HepG2 (cell line): ENCODE results near the gene ST3GAL4. TPM values are rescaled to one million over a fixed set of nuclear protein-coding genes. Genes with fewer than 3 reads are reported as not detected.
A peak's percentile ranks its signal among the peaks of the same experiment; 100 is the strongest.

Experiments
- AGO2 ChIP-seq: fragments of 200-400 bp; formaldehyde crosslinking; optimal IDR thresholded peaks from 2 replicates; pipeline ENCODE3; 2017; ENCODE audit warnings: mild to moderate bottlenecking, low read depth, low read length, moderate library complexity
- BRD4 ChIP-seq: sonication (generic); formaldehyde crosslinking; IDR thresholded peaks from 2 replicates; pipeline ENCODE4 v1.4.0; 2020; ENCODE audit warnings: missing genetic modification reagents
- CENPBD1 ChIP-seq: sonication (generic); formaldehyde crosslinking; IDR thresholded peaks from 2 replicates; pipeline ENCODE4 v1.8.0; 2022; ENCODE audit warnings: missing genetic modification reagents, low read depth, mild to moderate bottlenecking, borderline replicate concordance
- HBP1 ChIP-seq: IDR thresholded peaks from 2 replicates; pipeline ENCODE4 v1.6.1; 2016; ENCODE audit warnings: low read depth, control low read depth
- HDAC1 ChIP-seq: sonication (generic); formaldehyde crosslinking; IDR thresholded peaks from 2 replicates; pipeline ENCODE4 v1.5.1; 2020; ENCODE audit warnings: mild to moderate bottlenecking, missing genetic modification reagents
- KDM2A ChIP-seq: sonication (generic); formaldehyde crosslinking; IDR thresholded peaks from 2 replicates; pipeline ENCODE4 v1.4.0; 2020; ENCODE audit warnings: low read depth, missing genetic modification reagents, borderline replicate concordance
- MAX ChIP-seq: IDR thresholded peaks from 2 replicates; pipeline ENCODE4 v1.6.1; 2012; ENCODE audit warnings: inconsistent platforms
- ONECUT2 ChIP-seq: sonication (generic); formaldehyde crosslinking; IDR thresholded peaks from 2 replicates; pipeline ENCODE4 v1.4.0; 2020; ENCODE audit warnings: missing genetic modification reagents
- POLR2G ChIP-seq: fragments of 200-400 bp; formaldehyde crosslinking; IDR thresholded peaks from 2 replicates; pipeline ENCODE4 v1.6.1; 2018; ENCODE audit warnings: mild to moderate bottlenecking, low read depth, low read length, moderate library complexity
- SAP130 ChIP-seq: IDR thresholded peaks from 2 replicates; pipeline ENCODE4 v1.6.1; 2016; ENCODE audit warnings: low read depth
- SKI ChIP-seq: fragments of 450-650 bp; IDR thresholded peaks from one replicate; pipeline ENCODE4 v1.6.1; 2018; ENCODE audit warnings: mild to moderate bottlenecking; ENCODE audit not compliant: partially characterized antibody
- SMAD9 ChIP-seq: sonication (generic); formaldehyde crosslinking; IDR thresholded peaks from 2 replicates; pipeline ENCODE4 v1.5.1; 2020; ENCODE audit warnings: mild to moderate bottlenecking, missing genetic modification reagents
- TAF1 ChIP-seq: sonication (generic); formaldehyde crosslinking; IDR thresholded peaks from 2 replicates; pipeline ENCODE4 v1.4.0; 2020; ENCODE audit warnings: missing genetic modification reagents
- TIGD3 ChIP-seq: sonication (generic); formaldehyde crosslinking; IDR thresholded peaks from 2 replicates; pipeline ENCODE4 v1.5.1; 2020; ENCODE audit warnings: mild to moderate bottlenecking, missing genetic modification reagents, borderline replicate concordance
- ZBTB3 ChIP-seq: sonication (generic); formaldehyde crosslinking; IDR thresholded peaks from 2 replicates; pipeline ENCODE4 v1.4.0; 2020; ENCODE audit warnings: low read depth, mild to moderate bottlenecking, moderate library complexity, missing genetic modification reagents, borderline replicate concordance
- ZNF124 ChIP-seq: sonication (generic); formaldehyde crosslinking; IDR thresholded peaks from 2 replicates; pipeline ENCODE4 v1.4.0; 2020; ENCODE audit warnings: missing genetic modification reagents
- ZNF180 ChIP-seq: sonication (generic); formaldehyde crosslinking; IDR thresholded peaks from 2 replicates; pipeline ENCODE4 v1.4.0; 2020; ENCODE audit warnings: low read depth, missing genetic modification reagents, borderline replicate concordance
- ZNF263 ChIP-seq: sonication (generic); formaldehyde crosslinking; IDR thresholded peaks from 2 replicates; pipeline ENCODE4 v1.4.0; 2020; ENCODE audit warnings: missing genetic modification reagents
- ZNF747 ChIP-seq: sonication (generic); formaldehyde crosslinking; IDR thresholded peaks from 2 replicates; pipeline ENCODE4 v1.8.1; 2023; ENCODE audit warnings: missing genetic modification reagents, mild to moderate bottlenecking, borderline replicate concordance
- ZNF841 ChIP-seq: sonication (generic); formaldehyde crosslinking; IDR thresholded peaks from 2 replicates; pipeline ENCODE4 v1.8.1; 2023; ENCODE audit warnings: missing genetic modification reagents, borderline replicate concordance
- polyA plus RNA-seq, 8 experiments: library from polyadenylated mRNA; depleted of rRNA in 3 of 8; stranded (reverse) in 7 of 8; unstranded in 1 of 8; fragments of >200 nt; fragmentation: Illumina TruSeq in 4 of 8; extraction: Trizol in 4 of 8; gene quantifications; 2 replicates each; pipeline versions ENCODE4 v1.2.1 to v1.2.3, GENCODE V29; 2011 to 2016; ENCODE audit warnings: low read depth in 4 of 8, missing spikeins in 1 of 8, mixed read lengths in 1 of 8; ENCODE audit not compliant: insufficient read depth in 1 of 8
- total RNA-seq, 5 experiments: library from RNA; depleted of rRNA; stranded (reverse); fragments of >200 nt; fragmentation: Illumina TruSeq; extraction: Trizol; gene quantifications; 2 replicates each; pipeline ENCODE4 v1.2.3, GENCODE V29; 2016; ENCODE audit warnings: low read depth in 1 of 5
- TF ChIP-seq, protein P1 (sequence below): sonication (generic); formaldehyde crosslinking; IDR thresholded peaks from 2 replicates; pipeline ENCODE4 v1.4.0; 2020; ENCODE audit warnings: mild to moderate bottlenecking, low read depth, missing genetic modification reagents
- TF ChIP-seq, protein P2 (sequence below): sonication (generic); formaldehyde crosslinking; IDR thresholded peaks from 2 replicates; pipeline ENCODE4 v1.4.0; 2020; ENCODE audit warnings: mild to moderate bottlenecking, missing genetic modification reagents, borderline replicate concordance
- TF ChIP-seq, protein P3 (sequence below): sonication (generic); formaldehyde crosslinking; IDR thresholded peaks from 2 replicates; pipeline ENCODE4 v1.5.1; 2020; ENCODE audit warnings: mild to moderate bottlenecking, moderate library complexity, missing genetic modification reagents

Gene ST3GAL4
- total and polyA plus RNA-seq, 2 of the 13 experiments (the other 11 are each of a cell fraction or from before 2014, with no cell fraction given) = 9.1 to 13.3 TPM

GRCh38 chr11:126355324-126355925, at the start of gene ST3GAL4 (continued):
- TF ChIP-seq ZNF124 (CRISPR knock-in tag) (0 out of 2 replicates have a peak, but pooled peaks have one; percentile 37), CENPBD1 (CRISPR knock-in tag) (no peak), ONECUT2 (CRISPR knock-in tag) (no peak), TAF1 (peak; percentile 70; the same call in 1 of the 2 replicates), MAX (peak; percentile 6; the same call in 1 of the 2 replicates), TIGD3 (no peak), SMAD9 (no peak), HDAC1 (no peak; the same call in 1 of the 2 replicates), ZNF841 (CRISPR knock-in tag) (no peak), SAP130 (CRISPR knock-in tag) (peak; percentile 71), ZBTB3 (CRISPR knock-in tag) (no peak), KDM2A (CRISPR knock-in tag) (peak; percentile 4; the same call in 1 of the 2 replicates), POLR2G (peak; percentile 64), AGO2 (no peak), SKI (no peak), HBP1 (CRISPR knock-in tag) (no peak), ZNF263 (CRISPR knock-in tag) (no peak), ZNF747 (CRISPR knock-in tag) (no peak), ZNF180 (CRISPR knock-in tag) (no peak), BRD4 (peak; percentile 69; the same call in 1 of the 2 replicates)
- TF ChIP-seq, protein P1, sequence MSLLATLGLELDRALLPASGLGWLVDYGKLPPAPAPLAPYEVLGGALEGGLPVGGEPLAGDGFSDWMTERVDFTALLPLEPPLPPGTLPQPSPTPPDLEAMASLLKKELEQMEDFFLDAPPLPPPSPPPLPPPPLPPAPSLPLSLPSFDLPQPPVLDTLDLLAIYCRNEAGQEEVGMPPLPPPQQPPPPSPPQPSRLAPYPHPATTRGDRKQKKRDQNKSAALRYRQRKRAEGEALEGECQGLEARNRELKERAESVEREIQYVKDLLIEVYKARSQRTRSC (CRISPR knock-in tag) = no peak
- TF ChIP-seq, protein P2, sequence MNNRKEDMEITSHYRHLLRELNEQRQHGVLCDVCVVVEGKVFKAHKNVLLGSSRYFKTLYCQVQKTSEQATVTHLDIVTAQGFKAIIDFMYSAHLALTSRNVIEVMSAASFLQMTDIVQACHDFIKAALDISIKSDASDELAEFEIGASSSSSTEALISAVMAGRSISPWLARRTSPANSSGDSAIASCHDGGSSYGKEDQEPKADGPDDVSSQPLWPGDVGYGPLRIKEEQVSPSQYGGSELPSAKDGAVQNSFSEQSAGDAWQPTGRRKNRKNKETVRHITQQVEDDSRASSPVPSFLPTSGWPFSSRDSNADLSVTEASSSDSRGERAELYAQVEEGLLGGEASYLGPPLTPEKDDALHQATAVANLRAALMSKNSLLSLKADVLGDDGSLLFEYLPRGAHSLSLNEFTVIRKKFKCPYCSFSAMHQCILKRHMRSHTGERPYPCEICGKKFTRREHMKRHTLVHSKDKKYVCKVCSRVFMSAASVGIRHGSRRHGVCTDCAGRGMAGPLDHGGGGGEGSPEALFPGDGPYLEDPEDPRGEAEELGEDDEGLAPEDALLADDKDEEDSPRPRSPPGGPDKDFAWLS (CRISPR knock-in tag) = no peak
- TF ChIP-seq, protein P3, sequence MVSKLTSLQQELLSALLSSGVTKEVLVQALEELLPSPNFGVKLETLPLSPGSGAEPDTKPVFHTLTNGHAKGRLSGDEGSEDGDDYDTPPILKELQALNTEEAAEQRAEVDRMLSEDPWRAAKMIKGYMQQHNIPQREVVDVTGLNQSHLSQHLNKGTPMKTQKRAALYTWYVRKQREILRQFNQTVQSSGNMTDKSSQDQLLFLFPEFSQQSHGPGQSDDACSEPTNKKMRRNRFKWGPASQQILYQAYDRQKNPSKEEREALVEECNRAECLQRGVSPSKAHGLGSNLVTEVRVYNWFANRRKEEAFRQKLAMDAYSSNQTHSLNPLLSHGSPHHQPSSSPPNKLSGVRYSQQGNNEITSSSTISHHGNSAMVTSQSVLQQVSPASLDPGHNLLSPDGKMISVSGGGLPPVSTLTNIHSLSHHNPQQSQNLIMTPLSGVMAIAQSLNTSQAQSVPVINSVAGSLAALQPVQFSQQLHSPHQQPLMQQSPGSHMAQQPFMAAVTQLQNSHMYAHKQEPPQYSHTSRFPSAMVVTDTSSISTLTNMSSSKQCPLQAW = no peak
